HG03108 (cell line): Measurements from ENCODE around the gene FOXJ1.

Source experiments
- ATAC-seq: cut with Tn5 transposase; IDR thresholded peaks from one replicate; pipeline ENCODE4 v1.9.1; 2021; ENCODE audit warnings: moderate library complexity; ENCODE audit not compliant: unreplicated experiment

The FOXJ1 gene

GRCh38 chr17:76092526-76093413 lies 48.3 kb downstream of the FOXJ1 start:
- no peak for ATAC-seq

GRCh38 chr17:76091526-76092286 lies 49.3 kb downstream of the FOXJ1 start:
- no peak for ATAC-seq

- ATAC-seq = no peak
Measured at GRCh38 chr17:76090517-76091129, 50.4 kb downstream of the FOXJ1 start.

GRCh38 chr17:76089680-76090516 lies 51.1 kb downstream of the FOXJ1 start:
- ATAC-seq = no peak

- no peak for ATAC-seq
Measured at GRCh38 chr17:76088868-76089576, 52.0 kb downstream of the FOXJ1 start.

GRCh38 chr17:76088041-76088867 lies 52.8 kb downstream of the FOXJ1 start:
- ATAC-seq = no peak

- no peak for ATAC-seq
Measured at GRCh38 chr17:76087531-76087930, 53.5 kb downstream of the FOXJ1 start.

- no peak for ATAC-seq
Measured at GRCh38 chr17:76086384-76086783, 54.7 kb downstream of the FOXJ1 start.
